Chondrocyte (in vitro differentiated cells): ENCODE measurements around the gene RPS6KC1. TPM values are rescaled to one million over a fixed set of nuclear protein-coding genes. Genes with fewer than 3 reads are reported as not detected.

Experiments used
- DNase-seq: peaks from one replicate; pipeline ENCODE4 v3.0.0; 2021; ENCODE audit warnings: mixed read lengths, low spot score
- H3K27ac Mint-ChIP-seq: one replicate; pipeline ENCODE4 v1.8.0; 2021; ENCODE audit warnings: mild to moderate bottlenecking, moderate library complexity, mixed read lengths; ENCODE audit not compliant: unreplicated experiment
- H3K27me3 Mint-ChIP-seq: 2 replicates; pipeline ENCODE4 v1.8.0; 2021; ENCODE audit warnings: low read depth, mixed read lengths
- H3K36me3 Mint-ChIP-seq: 2 replicates; pipeline ENCODE4 v1.8.0; 2021; ENCODE audit warnings: low read depth, mixed read lengths
- H3K4me1 Mint-ChIP-seq: 2 replicates; pipeline ENCODE4 v1.8.0; 2021; ENCODE audit warnings: low read depth, mild to moderate bottlenecking, mixed read lengths
- H3K4me3 Mint-ChIP-seq: one replicate; pipeline ENCODE4 v1.8.0; 2021; ENCODE audit warnings: mild to moderate bottlenecking, moderate library complexity, mixed read lengths; ENCODE audit not compliant: unreplicated experiment
- H3K9me3 Mint-ChIP-seq: 2 replicates; pipeline ENCODE4 v1.8.0; 2021; ENCODE audit warnings: low read depth, mixed read lengths
- total RNA-seq: library from RNA; stranded (reverse); gene quantifications from 3 replicates; pipeline ENCODE4 v1.2.1, GENCODE V29; 2021
- TF ChIP-seq, protein P1 (sequence below): fragments of 200-600 bp; sonication (generic); IDR thresholded peaks from 2 replicates; pipeline ENCODE4 v1.5.0; 2021; ENCODE audit warnings: antibody characterized with exemption, mild to moderate bottlenecking, moderate library complexity

The RPS6KC1 gene
- total RNA-seq, 1 donor from 2014 or later, result 22.1 TPM

DNA sequence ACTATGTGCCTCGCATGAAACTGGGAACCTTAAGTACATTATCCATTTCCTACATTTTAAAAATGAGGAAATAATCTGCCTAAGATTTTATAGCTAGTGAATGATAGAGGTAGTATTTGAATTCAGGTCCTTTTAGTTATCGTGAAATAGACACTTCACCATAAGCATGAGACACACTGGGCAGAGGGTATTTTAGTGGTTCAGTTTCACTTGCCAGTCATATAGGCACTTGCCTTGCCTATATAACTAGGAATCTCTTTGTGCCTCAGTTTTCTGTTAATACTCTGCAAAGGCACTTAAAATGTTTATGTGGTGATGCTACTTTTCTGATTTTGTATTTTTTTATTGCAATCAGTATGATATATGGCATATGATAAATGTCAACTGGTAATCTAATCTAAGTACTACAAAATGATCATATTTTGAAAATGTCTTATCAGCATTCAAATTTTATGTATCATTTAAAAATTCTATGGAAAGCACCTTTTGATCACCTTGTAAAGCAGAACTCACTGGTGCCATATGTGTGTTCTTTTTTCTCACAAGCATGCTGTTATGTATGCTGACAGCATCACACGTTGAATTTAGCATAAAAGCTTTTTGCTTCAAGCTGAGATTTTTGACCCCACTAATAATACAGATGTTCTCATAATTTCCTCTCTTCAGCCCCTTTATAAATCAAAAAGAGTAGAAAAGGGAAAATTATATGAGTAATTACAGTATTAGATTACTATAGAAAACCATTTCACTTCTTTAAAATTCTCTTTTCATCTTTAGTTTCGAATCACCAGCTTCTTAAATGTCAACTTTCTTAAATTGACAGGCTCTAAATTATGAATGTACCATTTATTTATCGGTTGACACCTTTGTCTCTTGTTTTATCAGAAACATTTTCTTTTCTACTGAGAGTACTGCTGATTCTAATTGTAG lies 52.6 kb downstream of the RPS6KC1 start:
- Mint-ChIP-seq H3K4me3 (no peak overlapping the region), H3K36me3 (peaks cover 8% of the 10 kb centered on the region), H3K27me3 (no peaks in the 10 kb centered on the region), H3K9me3 (peaks cover 3% of the 10 kb centered on the region), H3K27ac (no peak overlapping the region), H3K4me1 (no peaks in the 10 kb centered on the region)
- no peak for DNase-seq
- TF ChIP-seq, protein P1, sequence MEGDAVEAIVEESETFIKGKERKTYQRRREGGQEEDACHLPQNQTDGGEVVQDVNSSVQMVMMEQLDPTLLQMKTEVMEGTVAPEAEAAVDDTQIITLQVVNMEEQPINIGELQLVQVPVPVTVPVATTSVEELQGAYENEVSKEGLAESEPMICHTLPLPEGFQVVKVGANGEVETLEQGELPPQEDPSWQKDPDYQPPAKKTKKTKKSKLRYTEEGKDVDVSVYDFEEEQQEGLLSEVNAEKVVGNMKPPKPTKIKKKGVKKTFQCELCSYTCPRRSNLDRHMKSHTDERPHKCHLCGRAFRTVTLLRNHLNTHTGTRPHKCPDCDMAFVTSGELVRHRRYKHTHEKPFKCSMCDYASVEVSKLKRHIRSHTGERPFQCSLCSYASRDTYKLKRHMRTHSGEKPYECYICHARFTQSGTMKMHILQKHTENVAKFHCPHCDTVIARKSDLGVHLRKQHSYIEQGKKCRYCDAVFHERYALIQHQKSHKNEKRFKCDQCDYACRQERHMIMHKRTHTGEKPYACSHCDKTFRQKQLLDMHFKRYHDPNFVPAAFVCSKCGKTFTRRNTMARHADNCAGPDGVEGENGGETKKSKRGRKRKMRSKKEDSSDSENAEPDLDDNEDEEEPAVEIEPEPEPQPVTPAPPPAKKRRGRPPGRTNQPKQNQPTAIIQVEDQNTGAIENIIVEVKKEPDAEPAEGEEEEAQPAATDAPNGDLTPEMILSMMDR, result no peak

DNA sequence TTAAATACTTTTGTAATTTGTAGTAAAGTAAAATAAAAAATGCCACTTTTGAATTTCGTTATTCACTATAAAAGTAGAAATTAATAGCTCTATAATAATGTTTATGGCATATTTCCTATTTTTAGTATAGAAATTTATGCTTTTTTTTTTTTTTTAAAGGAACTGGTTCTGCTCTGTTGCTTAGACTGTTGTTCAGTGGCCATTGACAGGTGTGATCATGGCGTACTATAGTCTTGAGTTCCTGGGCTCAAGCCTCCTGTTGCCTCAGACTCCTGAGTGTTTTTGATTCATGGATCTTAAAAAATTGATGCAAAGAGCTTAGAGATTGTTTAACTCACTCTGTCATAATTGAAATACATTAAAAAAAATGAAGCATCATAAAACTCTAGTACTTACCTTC lies 53.6 kb downstream of the RPS6KC1 start:
- Mint-ChIP-seq H3K9me3 (peaks cover 3% of the 10 kb centered on the region), H3K4me3 (no peak overlapping the region), H3K36me3 (peaks cover 9% of the 10 kb centered on the region), H3K4me1 (no peaks in the 10 kb centered on the region), H3K27me3 (no peaks in the 10 kb centered on the region), H3K27ac (no peak overlapping the region)
- TF ChIP-seq, protein P1, result no peak
- no peak for DNase-seq

DNA sequence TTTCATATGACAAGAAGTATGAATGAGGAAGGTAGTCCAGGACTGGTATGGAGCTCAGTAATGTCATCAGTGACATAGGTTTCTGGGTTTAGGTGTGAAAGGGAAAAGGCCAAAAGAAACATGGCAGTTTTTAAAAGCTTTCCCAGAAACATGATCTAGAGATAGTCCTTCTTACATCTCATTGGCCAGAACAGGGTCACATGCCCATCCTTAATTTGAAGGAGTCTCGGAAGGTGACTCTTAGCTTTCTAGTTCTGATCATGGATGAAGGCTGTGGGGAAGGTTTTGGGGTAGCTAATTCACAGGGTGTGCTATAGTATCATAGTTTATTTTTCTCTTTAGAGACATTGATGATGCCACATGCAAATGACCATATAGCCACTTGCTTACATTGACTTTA lies 55.3 kb downstream of the RPS6KC1 start:
- DNase-seq, result no peak
- Mint-ChIP-seq H3K27me3 (no peaks in the 10 kb centered on the region), H3K4me1 (peaks cover 9% of the 10 kb centered on the region), H3K4me3 (no peak overlapping the region), H3K36me3 (peaks cover 5% of the 10 kb centered on the region), H3K27ac (no peak overlapping the region), H3K9me3 (peaks cover 3% of the 10 kb centered on the region)
- TF ChIP-seq, protein P1, result no peak

DNA sequence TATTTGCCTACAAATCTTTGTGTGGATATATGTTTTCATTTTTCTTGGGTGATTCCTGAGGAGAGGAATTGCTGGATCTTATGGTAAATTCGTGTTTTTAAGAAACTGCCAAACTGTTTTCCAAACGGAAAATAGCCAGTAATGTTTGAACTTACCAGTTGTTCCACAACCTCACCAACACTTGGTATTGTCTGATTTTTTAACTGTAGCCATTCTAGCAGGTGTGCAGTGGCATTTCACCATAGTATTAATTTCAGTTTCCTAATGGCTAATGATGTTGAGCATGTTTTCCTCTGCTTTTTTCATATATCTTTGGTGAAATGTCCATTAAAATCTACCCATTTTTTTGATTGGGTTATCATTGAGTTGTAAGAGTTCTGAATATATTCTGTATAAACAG lies 56.6 kb downstream of the RPS6KC1 start:
- TF ChIP-seq, protein P1, result no peak
- peaks cover 5% of the 10 kb centered on the region for H3K36me3 Mint-ChIP-seq
- H3K27ac Mint-ChIP-seq, result no peak overlapping the region
- H3K9me3 Mint-ChIP-seq, result peaks cover 3% of the 10 kb centered on the region
- no peak for DNase-seq
- H3K27me3 Mint-ChIP-seq, result no peaks in the 10 kb centered on the region
- H3K4me1 Mint-ChIP-seq, result peaks cover 9% of the 10 kb centered on the region
- H3K4me3 Mint-ChIP-seq, result no peak overlapping the region

DNA sequence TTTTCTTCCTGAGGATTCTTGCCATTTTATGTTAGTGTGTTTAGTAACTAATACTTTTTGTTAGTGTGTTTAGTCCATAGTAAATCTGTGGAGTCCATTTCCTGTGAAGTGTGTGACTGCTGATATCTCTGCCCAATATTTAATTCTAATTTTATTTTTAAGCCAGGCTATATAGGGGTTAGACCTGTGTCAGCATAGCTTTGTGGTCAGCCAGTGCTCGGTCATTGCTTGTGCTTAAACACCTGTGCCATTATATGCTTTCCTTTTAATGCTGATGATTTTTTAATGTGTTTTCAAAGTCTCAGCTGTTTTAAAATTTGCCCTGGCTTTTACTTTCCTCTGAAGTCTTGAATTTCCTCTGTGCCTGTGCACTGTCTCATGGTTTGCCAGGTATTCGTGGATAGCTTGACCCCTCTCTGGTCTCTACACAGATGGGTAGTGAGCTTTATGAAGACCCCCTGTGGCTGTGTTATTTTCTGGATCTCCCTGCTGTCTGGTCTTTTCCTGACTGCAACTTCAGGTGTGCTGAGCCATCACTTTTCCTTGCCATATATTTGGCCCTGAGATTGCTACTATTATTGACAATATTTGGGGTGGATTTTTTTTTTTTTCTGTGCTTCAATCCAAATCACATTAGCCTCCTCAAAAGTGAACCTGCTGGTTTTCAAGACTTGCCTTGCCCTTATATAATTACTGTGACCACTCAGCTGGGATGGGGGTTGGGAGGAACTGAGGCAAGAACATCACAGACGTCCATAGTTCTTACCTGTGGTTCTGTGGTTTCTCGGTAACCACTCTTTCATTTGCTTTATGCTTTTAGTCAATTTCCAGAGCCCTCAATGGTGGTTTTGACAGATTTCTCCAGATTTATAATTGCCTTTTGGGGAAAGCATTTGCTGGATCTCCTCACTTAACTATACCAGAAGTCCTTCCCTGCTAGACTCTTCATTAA lies 59.6 kb downstream of the RPS6KC1 start:
- H3K27me3 Mint-ChIP-seq, result no peaks in the 10 kb centered on the region
- peaks cover 9% of the 10 kb centered on the region for H3K4me1 Mint-ChIP-seq
- H3K4me3 Mint-ChIP-seq, result no peak overlapping the region
- peaks cover 5% of the 10 kb centered on the region for H3K36me3 Mint-ChIP-seq
- DNase-seq, result no peak
- H3K27ac Mint-ChIP-seq, result no peak overlapping the region
- TF ChIP-seq, protein P1, result no peak
- peaks cover 4% of the 10 kb centered on the region for H3K9me3 Mint-ChIP-seq
